Measurements from ENCODE around the gene COL13A1. TPM values are rescaled to one million over a fixed set of nuclear protein-coding genes. Genes with fewer than 3 reads are reported as not detected.

COL13A1 gene
- polyA plus RNA-seq, 1 donor, result 9.6 TPM

GRCh38 chr10:69936091-69936490, 134.4 kb downstream of the COL13A1 start:
- Histone ChIP-seq H3K9me3 (ENCODE audit: control insufficient read depth, low read depth, low read length) (peaks cover 9% of the 10 kb centered on the region), H3K36me3 (ENCODE audit: control insufficient read depth, insufficient read depth, low read length) (no peaks in the 10 kb centered on the region), H3K27me3 (ENCODE audit: control insufficient read depth, insufficient read depth, low read length) (peaks cover 3% of the 10 kb centered on the region), H3K4me1 (ENCODE audit: control insufficient read depth, insufficient read depth, low read length) (no peaks in the 10 kb centered on the region), H3K27ac (ENCODE audit: low read length) (no peak overlapping the region), H3K4me3 (ENCODE audit: low read length) (no peak overlapping the region)
- no peak for DNase-seq
- 100% methylated on average over 1 of the region's 3 CpGs for WGBS (ENCODE audit: insufficient coverage, low lambda C conversion rate)

DNA sequence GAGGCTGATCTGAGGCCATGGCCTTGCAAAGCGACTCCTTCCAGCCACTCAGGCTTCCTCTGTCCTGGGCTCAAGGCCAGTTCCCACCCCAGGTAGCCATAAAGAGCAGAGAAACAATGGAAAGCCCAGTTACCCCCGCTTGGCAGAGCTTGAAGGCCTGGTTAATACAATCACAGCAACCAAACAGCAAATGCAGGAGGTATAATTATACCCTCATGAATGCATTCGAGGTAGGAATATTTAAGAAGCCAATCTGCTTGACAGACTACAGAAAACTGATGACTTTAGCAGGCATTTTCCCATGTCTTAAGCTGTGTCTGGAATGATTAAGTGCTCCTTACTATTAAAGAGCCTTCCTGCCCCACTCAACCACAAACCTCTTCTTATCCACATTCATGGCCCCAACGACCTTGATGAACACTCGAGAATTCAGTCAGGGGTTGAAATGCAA, 136.9 kb downstream of the COL13A1 start:
- no CpG with 5 or more reads among the region's 5 CpGs for whole genome bisulfite sequencing (ENCODE audit: insufficient coverage, low lambda C conversion rate)
- no peaks in the 10 kb centered on the region for H3K4me1 ChIP-seq (ENCODE audit: control insufficient read depth, insufficient read depth, low read length)

GRCh38 chr10:69939061-69939460, 137.4 kb downstream of the COL13A1 start:
- Histone ChIP-seq H3K4me3 (ENCODE audit: low read length) (no peak overlapping the region), H3K4me1 (ENCODE audit: control insufficient read depth, insufficient read depth, low read length) (no peaks in the 10 kb centered on the region)
- no CpG with 5 or more reads among the region's 3 CpGs for WGBS (ENCODE audit: insufficient coverage, low lambda C conversion rate)

More for the DNA sequence above, 136.9 kb downstream of the COL13A1 start:
- Histone ChIP-seq H3K4me3 (ENCODE audit: low read length) (no peak overlapping the region), H3K27ac (ENCODE audit: low read length) (no peak overlapping the region), H3K27me3 (ENCODE audit: control insufficient read depth, insufficient read depth, low read length) (peaks cover 3% of the 10 kb centered on the region), H3K36me3 (ENCODE audit: control insufficient read depth, insufficient read depth, low read length) (no peaks in the 10 kb centered on the region), H3K9me3 (ENCODE audit: control insufficient read depth, low read depth, low read length) (peaks cover 13% of the 10 kb centered on the region)
- DNase-seq, result no peak

DNA sequence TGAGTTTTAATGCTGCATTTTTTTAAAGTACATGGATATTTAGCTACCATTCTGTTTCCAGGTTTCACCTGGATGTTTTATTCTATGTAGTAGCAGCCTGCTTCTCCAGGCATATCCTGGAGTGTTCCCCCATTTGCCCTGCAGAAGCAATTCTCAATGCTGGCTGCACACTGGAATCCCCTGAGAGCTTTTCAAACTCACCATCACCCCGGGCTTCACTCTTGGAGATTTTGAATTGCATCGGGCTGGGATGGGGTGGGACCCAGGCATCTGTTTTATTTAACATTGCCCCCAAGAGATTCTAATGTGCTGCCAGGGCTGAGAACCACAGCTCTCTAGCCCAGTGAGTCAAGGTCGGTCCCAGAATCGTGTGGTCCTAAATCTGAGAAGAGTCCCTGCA, 137.8 kb downstream of the COL13A1 start:
- peaks cover 3% of the 10 kb centered on the region for H3K27me3 ChIP-seq (ENCODE audit: control insufficient read depth, insufficient read depth, low read length)
- no peak overlapping the region for H3K27ac ChIP-seq (ENCODE audit: low read length)
- no peaks in the 10 kb centered on the region for H3K36me3 ChIP-seq (ENCODE audit: control insufficient read depth, insufficient read depth, low read length)
- WGBS (ENCODE audit: insufficient coverage, low lambda C conversion rate), result no CpG with 5 or more reads among the region's 4 CpGs
- no peak for DNase-seq
- H3K4me1 ChIP-seq (ENCODE audit: control insufficient read depth, insufficient read depth, low read length), result no peaks in the 10 kb centered on the region
- peaks cover 13% of the 10 kb centered on the region for H3K9me3 ChIP-seq (ENCODE audit: control insufficient read depth, low read depth, low read length)
- H3K4me3 ChIP-seq (ENCODE audit: low read length), result no peak overlapping the region

More at GRCh38 chr10:69939061-69939460, 137.4 kb downstream of the COL13A1 start:
- Histone ChIP-seq H3K27me3 (ENCODE audit: control insufficient read depth, insufficient read depth, low read length) (peaks cover 3% of the 10 kb centered on the region), H3K36me3 (ENCODE audit: control insufficient read depth, insufficient read depth, low read length) (no peaks in the 10 kb centered on the region), H3K27ac (ENCODE audit: low read length) (no peak overlapping the region), H3K9me3 (ENCODE audit: control insufficient read depth, low read depth, low read length) (peaks cover 13% of the 10 kb centered on the region)
- no peak for DNase-seq

DNA sequence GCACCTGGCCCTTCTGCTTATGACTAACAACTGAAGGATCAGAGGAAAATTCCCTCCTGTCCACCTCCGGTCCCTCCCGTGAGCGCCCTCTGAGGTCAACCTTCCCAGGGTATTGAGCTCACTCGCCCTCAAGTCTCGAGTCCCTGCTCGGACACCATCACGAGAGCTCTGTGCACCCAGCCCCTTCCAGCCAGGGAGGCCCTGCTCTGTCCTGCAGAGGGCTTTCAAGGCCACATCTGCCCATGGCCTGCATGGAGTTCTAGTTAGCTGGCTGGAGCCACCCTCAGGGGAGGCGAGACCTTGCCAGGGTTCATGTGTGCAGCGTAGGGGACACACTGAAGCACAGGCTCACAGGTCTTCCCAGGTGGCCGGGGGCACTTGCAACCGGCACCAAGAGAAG, 140.0 kb downstream of the COL13A1 start:
- Histone ChIP-seq H3K27ac (ENCODE audit: low read length) (no peak overlapping the region), H3K9me3 (ENCODE audit: control insufficient read depth, low read depth, low read length) (peaks cover 13% of the 10 kb centered on the region), H3K4me3 (ENCODE audit: low read length) (no peak overlapping the region), H3K36me3 (ENCODE audit: control insufficient read depth, insufficient read depth, low read length) (no peaks in the 10 kb centered on the region), H3K4me1 (ENCODE audit: control insufficient read depth, insufficient read depth, low read length) (no peaks in the 10 kb centered on the region), H3K27me3 (ENCODE audit: control insufficient read depth, insufficient read depth, low read length) (peaks cover 3% of the 10 kb centered on the region)
- DNase-seq, result no peak
- WGBS (ENCODE audit: insufficient coverage, low lambda C conversion rate), result no CpG with 5 or more reads among the region's 11 CpGs

DNA sequence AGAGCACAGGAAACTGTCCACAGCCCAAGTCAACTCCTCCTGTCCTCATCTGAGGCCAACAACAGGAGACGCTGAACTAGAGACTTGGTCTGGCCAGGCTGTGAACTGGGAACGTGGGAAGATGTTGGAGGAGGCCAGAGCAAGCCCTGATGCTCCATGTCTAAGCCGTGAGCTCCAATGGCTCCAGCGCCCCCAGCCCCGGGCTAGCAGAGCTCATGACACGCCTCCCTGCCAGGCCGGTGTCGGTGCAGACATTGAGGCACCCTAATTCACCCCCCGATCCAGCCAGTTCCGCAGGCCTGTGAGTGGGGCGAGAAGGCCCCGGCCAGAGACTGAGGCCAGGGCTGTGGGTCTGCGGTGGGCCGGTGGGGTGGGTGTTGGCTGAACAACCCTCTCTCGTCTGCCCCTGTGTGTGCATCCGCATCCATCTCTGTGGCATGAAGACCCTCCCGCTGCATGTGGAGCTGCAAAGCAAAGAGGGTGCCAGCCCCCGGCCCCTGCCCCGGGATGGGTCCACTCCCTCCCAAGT, 141.7 kb downstream of the COL13A1 start:
- no CpG with 5 or more reads among the region's 19 CpGs for WGBS (ENCODE audit: insufficient coverage, low lambda C conversion rate)
- no peak overlapping the region for H3K4me3 ChIP-seq (ENCODE audit: low read length)
- DNase-seq, result no peak
- no peaks in the 10 kb centered on the region for H3K27me3 ChIP-seq (ENCODE audit: control insufficient read depth, insufficient read depth, low read length)
- no peaks in the 10 kb centered on the region for H3K4me1 ChIP-seq (ENCODE audit: control insufficient read depth, insufficient read depth, low read length)
- H3K27ac ChIP-seq (ENCODE audit: low read length), result no peak overlapping the region
- H3K9me3 ChIP-seq (ENCODE audit: control insufficient read depth, low read depth, low read length), result peaks cover 13% of the 10 kb centered on the region
- no peaks in the 10 kb centered on the region for H3K36me3 ChIP-seq (ENCODE audit: control insufficient read depth, insufficient read depth, low read length)

GRCh38 chr10:69944761-69945160, 143.1 kb downstream of the COL13A1 start:
- no peaks in the 10 kb centered on the region for H3K27me3 ChIP-seq (ENCODE audit: control insufficient read depth, insufficient read depth, low read length)
- WGBS (ENCODE audit: insufficient coverage, low lambda C conversion rate), result no CpG with 5 or more reads among the region's 10 CpGs
- no peak for DNase-seq

GRCh38 chr10:69948261-69948660, 146.6 kb downstream of the COL13A1 start:
- H3K9me3 ChIP-seq (ENCODE audit: control insufficient read depth, low read depth, low read length), result no peaks in the 10 kb centered on the region
- no peak for DNase-seq
- H3K4me1 ChIP-seq (ENCODE audit: control insufficient read depth, insufficient read depth, low read length), result no peaks in the 10 kb centered on the region
- 71% methylated on average over 1 of the region's 4 CpGs for WGBS (ENCODE audit: insufficient coverage, low lambda C conversion rate)
- no peaks in the 10 kb centered on the region for H3K36me3 ChIP-seq (ENCODE audit: control insufficient read depth, insufficient read depth, low read length)
- no peak overlapping the region for H3K4me3 ChIP-seq (ENCODE audit: low read length)
- H3K27me3 ChIP-seq (ENCODE audit: control insufficient read depth, insufficient read depth, low read length), result peaks cover 4% of the 10 kb centered on the region
- H3K27ac ChIP-seq (ENCODE audit: low read length), result no peak overlapping the region

More at GRCh38 chr10:69944761-69945160, 143.1 kb downstream of the COL13A1 start:
- H3K4me1 ChIP-seq (ENCODE audit: control insufficient read depth, insufficient read depth, low read length), result no peaks in the 10 kb centered on the region
- H3K4me3 ChIP-seq (ENCODE audit: low read length), result no peak overlapping the region
- peaks cover 13% of the 10 kb centered on the region for H3K9me3 ChIP-seq (ENCODE audit: control insufficient read depth, low read depth, low read length)
- H3K36me3 ChIP-seq (ENCODE audit: control insufficient read depth, insufficient read depth, low read length), result no peaks in the 10 kb centered on the region
- H3K27ac ChIP-seq (ENCODE audit: low read length), result no peak overlapping the region

DNA sequence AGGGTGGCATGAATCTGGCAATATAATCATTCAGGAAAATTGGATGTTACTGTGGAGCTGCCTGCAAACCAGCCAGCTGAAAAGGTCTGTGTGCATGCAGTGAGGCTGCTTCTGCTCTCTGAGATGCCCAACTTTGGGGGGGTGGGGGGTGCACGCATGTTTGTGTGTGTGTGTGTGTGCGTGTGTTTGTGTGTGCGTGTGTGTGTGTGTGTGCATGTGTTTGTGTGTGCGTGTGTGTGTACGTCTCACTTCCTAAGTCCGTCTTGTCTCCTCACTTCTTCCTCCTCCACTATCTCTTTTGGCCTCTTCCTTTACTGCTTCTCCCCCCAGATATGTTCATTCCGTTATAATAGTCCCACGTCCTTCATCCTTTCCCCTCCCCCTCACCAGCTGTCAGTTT, 148.1 kb downstream of the COL13A1 start:
- WGBS (ENCODE audit: insufficient coverage, low lambda C conversion rate), result 66% methylated on average over 4 of the region's 8 CpGs
- no peaks in the 10 kb centered on the region for H3K36me3 ChIP-seq (ENCODE audit: control insufficient read depth, insufficient read depth, low read length)
- no peak overlapping the region for H3K27ac ChIP-seq (ENCODE audit: low read length)
- peaks cover 4% of the 10 kb centered on the region for H3K27me3 ChIP-seq (ENCODE audit: control insufficient read depth, insufficient read depth, low read length)
- no peak for DNase-seq
- H3K4me1 ChIP-seq (ENCODE audit: control insufficient read depth, insufficient read depth, low read length), result no peaks in the 10 kb centered on the region
- H3K4me3 ChIP-seq (ENCODE audit: low read length), result no peak overlapping the region
- H3K9me3 ChIP-seq (ENCODE audit: control insufficient read depth, low read depth, low read length), result no peaks in the 10 kb centered on the region

- Histone ChIP-seq H3K36me3 (ENCODE audit: control insufficient read depth, insufficient read depth, low read length) (no peaks in the 10 kb centered on the region), H3K27ac (ENCODE audit: low read length) (no peak overlapping the region), H3K27me3 (ENCODE audit: control insufficient read depth, insufficient read depth, low read length) (peaks cover 4% of the 10 kb centered on the region), H3K4me3 (ENCODE audit: low read length) (no peak overlapping the region), H3K9me3 (ENCODE audit: control insufficient read depth, low read depth, low read length) (no peaks in the 10 kb centered on the region), H3K4me1 (ENCODE audit: control insufficient read depth, insufficient read depth, low read length) (no peaks in the 10 kb centered on the region)
- no CpG with 5 or more reads among the region's 3 CpGs for WGBS (ENCODE audit: insufficient coverage, low lambda C conversion rate)
- DNase-seq, result no peak
Observed at GRCh38 chr10:69951658-69952057, 150.0 kb downstream of the COL13A1 start.

All from large intestine (tissue), 3 donors.